ENCODE measurements around the gene SPAG7.
"Not testable (repeated sequence)": the region's sequence is repeated elsewhere in the genome, so short reads cannot be mapped to it uniquely, and the experiment has no call there.

SPAG7 gene

DNA sequence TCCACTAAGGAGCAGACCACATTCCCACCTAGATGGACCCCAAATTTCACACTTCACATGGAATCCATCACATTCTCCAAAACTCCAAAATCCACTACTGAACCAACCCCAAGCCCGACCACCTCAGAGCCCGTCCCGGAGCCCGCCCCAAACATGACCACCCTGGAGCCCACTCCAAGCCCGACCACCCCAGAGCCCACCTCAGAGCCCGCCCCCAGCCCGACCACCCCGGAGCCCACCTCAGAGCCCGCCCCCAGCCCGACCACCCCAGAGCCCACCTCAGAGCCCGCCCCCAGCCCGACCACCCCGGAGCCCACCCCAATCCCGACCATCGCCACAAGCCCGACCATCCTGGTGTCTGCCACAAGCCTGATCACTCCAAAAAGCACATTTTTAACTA is 34.0 kb downstream of the SPAG7 start:
- no peak for DNase-seq (ENCODE audit: extremely low spot score)
- ChIA-PET CTCF (interaction anchor here (0.7 to 1.4 kb wide), 4 partner anchors 13 to 366 kb away, joined by 3 read pairs; no protein-coding TSS in a partner anchor), POLR2A (no interaction called here)
- TF ChIP-seq, protein P1, sequence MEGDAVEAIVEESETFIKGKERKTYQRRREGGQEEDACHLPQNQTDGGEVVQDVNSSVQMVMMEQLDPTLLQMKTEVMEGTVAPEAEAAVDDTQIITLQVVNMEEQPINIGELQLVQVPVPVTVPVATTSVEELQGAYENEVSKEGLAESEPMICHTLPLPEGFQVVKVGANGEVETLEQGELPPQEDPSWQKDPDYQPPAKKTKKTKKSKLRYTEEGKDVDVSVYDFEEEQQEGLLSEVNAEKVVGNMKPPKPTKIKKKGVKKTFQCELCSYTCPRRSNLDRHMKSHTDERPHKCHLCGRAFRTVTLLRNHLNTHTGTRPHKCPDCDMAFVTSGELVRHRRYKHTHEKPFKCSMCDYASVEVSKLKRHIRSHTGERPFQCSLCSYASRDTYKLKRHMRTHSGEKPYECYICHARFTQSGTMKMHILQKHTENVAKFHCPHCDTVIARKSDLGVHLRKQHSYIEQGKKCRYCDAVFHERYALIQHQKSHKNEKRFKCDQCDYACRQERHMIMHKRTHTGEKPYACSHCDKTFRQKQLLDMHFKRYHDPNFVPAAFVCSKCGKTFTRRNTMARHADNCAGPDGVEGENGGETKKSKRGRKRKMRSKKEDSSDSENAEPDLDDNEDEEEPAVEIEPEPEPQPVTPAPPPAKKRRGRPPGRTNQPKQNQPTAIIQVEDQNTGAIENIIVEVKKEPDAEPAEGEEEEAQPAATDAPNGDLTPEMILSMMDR (IDR thresholded peaks at IDR 0.05; ENCODE audit: control extremely low read depth, extremely low read depth, low read depth, missing control alignments), result no peak

DNA sequence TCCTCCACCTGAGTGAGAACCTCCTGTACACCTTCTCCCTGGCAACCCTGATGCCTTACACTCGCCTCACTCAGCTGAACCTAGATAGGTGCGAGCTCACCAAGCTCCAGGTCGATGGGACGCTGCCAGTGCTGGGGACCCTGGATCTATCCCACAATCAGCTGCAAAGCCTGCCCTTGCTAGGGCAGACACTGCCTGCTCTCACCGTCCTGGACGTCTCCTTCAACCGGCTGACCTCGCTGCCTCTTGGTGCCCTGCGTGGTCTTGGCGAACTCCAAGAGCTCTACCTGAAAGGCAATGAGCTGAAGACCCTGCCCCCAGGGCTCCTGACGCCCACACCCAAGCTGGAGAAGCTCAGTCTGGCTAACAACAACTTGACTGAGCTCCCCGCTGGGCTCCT is 34.9 kb downstream of the SPAG7 start:
- TF ChIP-seq, protein P1 (IDR thresholded peaks at IDR 0.05; ENCODE audit: control extremely low read depth, extremely low read depth, low read depth, missing control alignments), result no peak
- POLR2A ChIA-PET, result interaction anchor here (0.7 kb wide), 1 partner anchor 9 kb away, joined by 3 read pairs; no protein-coding TSS in a partner anchor
- no peak for DNase-seq (ENCODE audit: extremely low spot score)
- CTCF ChIA-PET, result interaction anchor here (0.8 to 1.0 kb wide), 5 partner anchors 8 to 24 kb away, joined by 3 to 4 read pairs (median 3); no protein-coding TSS in a partner anchor

DNA sequence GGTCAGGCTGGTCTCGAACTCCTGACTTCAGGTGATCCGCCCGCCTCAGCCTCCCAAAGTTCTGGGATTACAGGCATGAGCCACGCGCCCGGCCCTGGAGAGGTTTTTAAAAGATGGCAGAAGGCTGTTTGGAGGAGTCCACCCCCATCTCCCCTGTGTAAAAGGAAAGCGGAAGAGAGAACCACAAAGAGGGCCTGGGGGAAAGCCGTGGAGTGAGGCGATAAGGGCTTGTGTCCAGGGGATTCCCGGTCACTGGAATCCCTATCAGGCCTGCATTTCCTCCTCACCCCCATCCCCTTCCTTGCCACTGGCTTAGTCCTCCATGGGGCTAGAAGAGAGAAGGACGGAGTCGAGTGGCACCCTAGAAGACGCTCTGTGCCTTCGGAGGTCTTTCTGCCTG is 35.7 kb downstream of the SPAG7 start, which contains the start of gene GP1BA:
Gene GP1BA, plus strand, starts transcription at position 315 of the 400 bp plus-strand sequence. CDS start 328 bp downstream, outside the sequence.
- POLR2A ChIA-PET, result no interaction called here
- TF ChIP-seq, protein P1 (IDR thresholded peaks at IDR 0.05; ENCODE audit: control extremely low read depth, extremely low read depth, low read depth, missing control alignments), result no peak
- no peak for DNase-seq (ENCODE audit: extremely low spot score)
- CTCF ChIA-PET, result interaction anchor here (1.0 kb wide), 1 partner anchor 12 kb away, joined by 3 read pairs; no protein-coding TSS in a partner anchor

DNA sequence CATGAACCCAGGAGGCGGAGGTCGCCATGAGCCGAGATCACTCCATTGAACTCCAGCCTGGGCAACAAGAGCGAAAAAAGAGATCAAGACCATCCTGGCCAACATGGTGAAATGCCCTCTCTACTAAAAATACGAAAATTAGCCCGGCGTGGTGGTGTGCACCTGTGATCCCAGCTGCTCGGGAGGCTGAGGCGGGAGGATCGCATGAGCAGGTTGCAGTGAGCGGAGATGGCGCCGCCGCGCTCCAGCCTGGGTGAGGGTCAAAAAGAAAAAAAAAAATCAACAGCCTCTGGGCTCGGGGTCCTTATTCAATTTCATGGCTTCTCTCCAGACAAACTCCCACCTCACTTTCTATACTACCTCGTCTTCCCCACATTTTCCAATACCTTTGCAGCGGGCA is 38.7 kb downstream of the SPAG7 start:
- ChIA-PET CTCF (no interaction called here), POLR2A (no interaction called here)
- no peak for DNase-seq (ENCODE audit: extremely low spot score)
- TF ChIP-seq, protein P1 (IDR thresholded peaks at IDR 0.05; ENCODE audit: control extremely low read depth, extremely low read depth, low read depth, missing control alignments), result no peak

DNA sequence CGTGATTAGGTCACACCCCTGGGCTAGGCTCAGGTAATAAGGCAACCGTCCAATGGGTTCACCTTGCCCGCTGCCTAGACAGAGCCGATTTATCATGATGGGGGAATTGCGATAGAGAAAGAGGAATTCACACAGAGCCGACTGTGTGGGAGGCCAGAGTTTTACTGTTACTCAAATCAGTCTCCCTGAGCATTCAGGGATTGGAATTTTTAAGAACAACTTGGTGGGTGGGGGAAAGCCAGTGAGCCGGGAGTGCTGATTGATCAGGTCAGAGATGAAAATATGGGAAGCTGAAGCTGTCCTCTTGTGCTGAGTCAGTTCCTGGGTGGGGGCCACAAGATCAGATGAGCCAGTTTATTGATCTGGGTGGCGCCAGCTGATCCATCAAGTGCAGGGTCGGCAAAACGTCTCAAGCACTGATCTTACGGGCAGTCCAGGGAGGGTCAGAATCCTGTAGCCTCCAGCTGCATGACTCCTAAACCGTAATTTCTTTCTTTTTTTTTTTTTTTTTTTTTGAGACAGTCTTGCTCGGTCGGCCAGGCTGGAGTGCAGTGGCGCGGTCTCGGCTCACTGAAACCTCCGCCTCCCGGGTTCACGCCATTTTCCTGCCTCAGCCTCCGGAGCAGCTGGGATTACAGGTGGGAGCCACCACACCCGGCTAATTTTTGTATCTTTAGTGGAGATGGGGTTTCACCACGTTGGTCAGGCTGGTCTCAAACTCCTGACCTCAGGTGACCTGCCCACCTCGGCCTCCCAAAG is 40.9 kb downstream of the SPAG7 start:
- POLR2A ChIA-PET; DNase-seq (ENCODE audit: extremely low spot score): not testable (repeated sequence)
- CTCF ChIA-PET, result interaction anchor here (0.7 to 1.7 kb wide), 5 partner anchors 9 to 18 kb away, joined by 3 to 4 read pairs (median 3); partner anchors contain the start of genes RNF167 and SLC25A11

DNA sequence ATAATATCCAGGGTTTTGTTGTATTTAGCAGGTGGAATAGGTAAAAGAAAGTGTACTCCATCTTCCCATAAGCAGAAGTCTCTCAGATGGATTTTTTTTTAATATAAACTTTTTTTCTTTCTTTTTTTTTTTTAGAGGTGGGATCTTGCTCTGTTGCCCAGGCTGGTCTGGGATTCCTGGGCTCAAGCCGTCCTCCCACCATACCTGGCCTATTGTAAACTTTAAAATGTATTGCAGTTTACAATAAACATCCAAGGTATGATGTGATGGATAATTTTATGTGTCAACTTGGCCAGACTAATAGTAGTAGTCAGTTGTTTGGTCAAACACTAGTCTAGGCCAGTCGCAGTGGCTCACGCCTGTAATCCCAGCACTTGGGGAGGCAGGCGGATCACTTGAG is 46.3 kb downstream of the SPAG7 start:
- no peak for DNase-seq (ENCODE audit: extremely low spot score)
- POLR2A ChIA-PET, result no interaction called here
- TF ChIP-seq, protein P1 (IDR thresholded peaks at IDR 0.05; ENCODE audit: control extremely low read depth, extremely low read depth, low read depth, missing control alignments), result no peak
- CTCF ChIA-PET, result interaction anchor here (1.0 kb wide), 1 partner anchor 13 kb away, joined by 3 read pairs; no protein-coding TSS in a partner anchor

Measured in GM10248 (cell line).